Cerebellar nuclear complex (tissue), 1 donor: ENCODE measurements around the gene LCE1F.

Experiments
- DNase-seq, 2 experiments: peaks; one replicate each; lab custom pipeline; 2025; lab: John Stamatoyannopoulos, UW

The LCE1F gene, protein sequence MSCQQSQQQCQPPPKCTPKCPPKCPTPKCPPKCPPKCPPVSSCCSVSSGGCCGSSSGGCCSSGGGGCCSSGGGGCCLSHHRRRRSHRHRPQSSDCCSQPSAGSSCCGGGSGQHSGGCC

DNA sequence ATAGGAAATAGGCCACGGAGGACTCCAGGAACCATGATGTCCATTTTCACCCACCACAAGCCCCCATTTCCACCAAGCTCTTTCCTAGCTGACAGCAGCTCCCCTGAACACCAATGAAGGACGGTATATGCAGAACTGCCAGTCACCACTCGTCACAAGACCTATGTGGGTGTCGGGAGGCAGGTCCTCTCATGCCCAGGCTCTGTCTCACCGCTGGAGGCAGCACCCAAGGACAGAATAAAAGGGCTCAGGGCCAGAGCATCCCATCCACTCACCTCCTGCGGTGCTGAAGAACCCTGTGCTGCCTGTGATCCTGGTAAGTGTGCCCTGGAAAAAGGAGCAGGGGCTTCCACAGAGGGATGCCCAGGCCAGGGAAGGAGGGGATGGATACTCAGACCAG, at the start of gene LCE1F:
Gene LCE1F, plus strand, starts transcription at position 266 of the 400 bp plus-strand sequence. CDS start 1,232 bp downstream, outside the sequence.
- DNase-seq = no peak

DNA sequence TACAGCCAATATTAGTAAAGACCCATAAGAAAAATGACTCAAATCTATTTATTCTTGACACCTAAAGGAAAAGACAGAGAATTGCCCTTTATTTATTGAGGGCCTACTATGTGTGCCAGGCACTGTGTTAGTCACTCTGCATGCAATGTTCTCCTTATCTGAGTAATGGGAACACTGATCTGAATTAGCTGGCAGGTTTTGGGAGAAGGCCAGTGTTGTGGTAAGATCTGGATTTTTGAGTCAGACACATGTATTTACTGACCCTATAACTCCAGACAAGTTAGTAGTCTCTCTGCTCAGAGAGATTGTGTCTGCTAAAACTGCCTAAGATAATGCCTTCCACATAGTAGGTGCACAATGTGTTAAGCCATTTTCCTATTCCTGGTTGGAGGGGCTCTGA, 49.7 kb upstream of the LCE1F start:
- no peak for DNase-seq

DNA sequence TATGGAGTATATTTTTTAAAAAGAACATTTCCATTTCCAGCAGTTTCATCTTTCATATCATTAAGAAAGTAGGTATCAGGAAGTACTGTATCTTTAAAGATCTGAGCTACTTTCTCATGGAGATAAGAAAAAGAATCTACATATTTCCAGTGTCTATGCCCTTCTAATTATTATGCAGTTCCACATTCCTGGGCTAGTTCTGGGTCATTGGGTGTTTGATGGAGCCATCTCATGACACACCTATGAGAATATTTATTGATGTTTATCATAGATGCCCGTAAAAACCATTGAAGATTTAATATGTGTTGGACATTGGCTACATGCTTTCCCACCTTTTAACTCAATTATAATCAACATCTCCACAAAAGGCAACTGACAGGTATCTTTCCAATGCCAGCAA, 46.0 kb upstream of the LCE1F start:
- DNase-seq = no peak

DNA sequence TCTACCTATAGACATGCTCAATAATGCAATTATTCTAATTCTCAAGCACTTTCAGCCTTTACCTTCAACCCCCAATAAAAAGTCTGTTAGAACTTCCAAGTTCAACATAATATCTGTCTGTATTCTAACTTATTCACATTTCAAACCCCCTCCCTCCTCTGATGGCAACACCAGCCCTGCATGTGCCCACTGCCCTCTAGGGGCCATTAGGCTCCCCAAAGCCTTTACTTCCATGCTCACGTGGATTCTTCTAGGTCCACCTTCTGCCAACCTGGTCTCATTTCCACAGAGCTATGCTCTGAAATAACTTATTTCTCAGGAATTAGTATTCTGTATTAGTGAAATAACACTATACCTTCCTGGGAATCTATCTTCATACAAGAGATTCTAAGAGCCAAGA, 39.3 kb upstream of the LCE1F start:
- DNase-seq = no peak

DNA sequence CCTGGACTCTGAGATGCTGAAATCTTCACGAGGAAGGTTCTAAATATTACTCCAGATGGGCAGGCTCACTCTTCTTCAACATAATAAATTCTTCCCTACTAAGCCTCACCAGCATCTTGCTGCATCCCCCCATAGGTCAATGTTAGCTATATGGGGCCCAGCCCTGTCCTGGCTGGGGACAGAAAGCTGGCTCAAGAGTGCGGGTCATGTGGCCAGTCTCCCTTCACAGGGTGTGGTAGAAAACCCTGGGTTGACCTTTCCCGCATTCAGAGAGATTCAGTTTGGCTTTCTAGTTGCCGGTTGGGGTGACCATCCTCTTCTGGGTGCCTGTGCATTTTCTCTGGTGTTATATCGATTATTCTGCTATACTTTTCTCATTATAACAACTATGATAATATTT, 36.9 kb upstream of the LCE1F start:
- no peak for DNase-seq

DNA sequence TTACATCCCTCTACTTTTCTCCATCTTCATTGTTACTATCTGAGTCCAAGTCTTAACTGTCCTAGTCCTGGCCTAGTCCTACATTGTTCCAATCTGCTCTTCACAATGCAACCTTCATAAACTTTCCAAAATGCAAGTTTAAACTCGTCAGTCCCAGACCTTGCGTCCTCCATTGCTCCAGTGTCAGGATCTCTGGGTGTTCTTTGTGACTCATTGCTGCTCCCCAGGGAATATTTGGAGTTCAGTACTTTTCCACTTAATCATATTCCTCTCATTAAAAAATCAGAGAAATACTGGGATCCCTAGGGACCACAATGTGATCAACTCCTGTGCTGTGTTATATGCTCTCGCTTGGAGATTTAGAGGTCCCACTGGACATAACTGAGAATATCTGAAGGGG, 35.1 kb upstream of the LCE1F start:
- DNase-seq = no peak

DNA sequence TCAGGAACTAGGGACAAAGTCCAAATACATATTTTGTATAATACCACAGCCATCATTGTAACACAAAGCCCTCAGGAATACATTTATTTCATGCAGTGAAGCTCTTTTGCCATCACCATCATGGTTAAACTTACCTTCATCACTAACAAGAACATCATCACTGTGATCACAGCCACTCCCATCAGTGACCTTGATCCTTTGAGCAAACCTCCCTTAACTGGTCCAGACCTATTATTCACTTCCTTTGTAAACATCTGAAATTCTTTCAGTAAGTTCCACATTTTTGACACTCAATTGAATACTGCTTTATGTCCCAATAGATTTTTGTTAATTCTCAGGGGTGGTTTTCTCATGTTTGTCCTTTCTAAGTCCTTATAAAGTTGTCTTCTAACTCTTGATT, 33.3 kb upstream of the LCE1F start:
- no peak for DNase-seq

DNA sequence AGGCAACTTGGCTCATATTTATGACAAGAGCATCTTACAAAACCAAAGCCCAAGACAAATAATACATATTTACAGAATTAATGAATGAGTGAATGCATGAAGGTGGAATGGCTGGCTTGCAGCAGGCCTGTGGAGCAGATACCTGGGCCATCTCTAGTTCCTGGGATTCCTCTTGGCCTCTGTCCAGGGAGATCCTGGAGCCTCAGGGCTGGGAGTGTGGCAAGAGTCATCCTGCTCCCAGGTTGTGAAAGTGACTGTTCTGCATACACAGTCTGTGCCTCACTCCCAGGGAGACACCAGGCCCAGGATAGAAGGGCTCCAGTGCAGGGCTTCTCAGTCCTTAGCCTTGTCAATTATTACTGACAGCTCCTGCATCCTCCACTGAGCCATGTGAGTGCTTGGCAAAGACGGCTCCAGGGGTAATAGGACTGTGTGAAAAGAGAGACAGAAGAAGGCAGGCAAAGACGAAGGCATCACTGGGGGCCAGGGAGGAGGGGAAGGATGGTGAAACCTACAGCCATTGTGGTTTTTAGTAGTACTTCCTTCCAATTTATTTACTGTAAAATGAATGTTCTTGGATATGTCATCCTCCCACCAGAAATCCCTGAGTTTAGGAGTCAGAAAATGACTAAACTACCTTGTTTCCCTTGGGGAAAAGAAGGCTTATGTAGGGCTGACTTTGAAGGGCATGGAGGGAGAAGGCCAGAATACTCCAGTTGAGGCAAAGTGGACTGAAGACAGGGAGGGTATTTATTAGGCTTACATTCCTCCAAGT, 31.4 kb upstream of the LCE1F start:
- DNase-seq = no peak

DNA sequence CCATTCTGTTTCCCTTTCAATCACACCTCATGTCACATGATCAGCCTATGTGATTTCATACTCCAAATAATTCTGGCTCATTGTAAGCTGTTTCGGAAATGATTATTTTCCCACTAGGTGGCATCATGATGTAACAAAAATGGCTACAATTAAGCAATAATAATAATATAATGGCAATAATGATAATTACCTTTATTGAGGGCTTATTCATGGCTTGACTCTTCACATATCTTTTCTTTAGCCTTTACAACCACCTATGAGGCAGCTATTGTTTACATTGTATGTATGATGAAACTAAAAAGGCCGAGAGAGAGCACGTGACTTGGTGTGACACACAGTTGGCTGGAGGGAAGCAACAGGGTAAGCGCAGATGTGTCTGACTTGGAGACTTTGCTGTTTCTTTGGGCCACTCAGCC, 29.6 kb upstream of the LCE1F start:
- no peak for DNase-seq

DNA sequence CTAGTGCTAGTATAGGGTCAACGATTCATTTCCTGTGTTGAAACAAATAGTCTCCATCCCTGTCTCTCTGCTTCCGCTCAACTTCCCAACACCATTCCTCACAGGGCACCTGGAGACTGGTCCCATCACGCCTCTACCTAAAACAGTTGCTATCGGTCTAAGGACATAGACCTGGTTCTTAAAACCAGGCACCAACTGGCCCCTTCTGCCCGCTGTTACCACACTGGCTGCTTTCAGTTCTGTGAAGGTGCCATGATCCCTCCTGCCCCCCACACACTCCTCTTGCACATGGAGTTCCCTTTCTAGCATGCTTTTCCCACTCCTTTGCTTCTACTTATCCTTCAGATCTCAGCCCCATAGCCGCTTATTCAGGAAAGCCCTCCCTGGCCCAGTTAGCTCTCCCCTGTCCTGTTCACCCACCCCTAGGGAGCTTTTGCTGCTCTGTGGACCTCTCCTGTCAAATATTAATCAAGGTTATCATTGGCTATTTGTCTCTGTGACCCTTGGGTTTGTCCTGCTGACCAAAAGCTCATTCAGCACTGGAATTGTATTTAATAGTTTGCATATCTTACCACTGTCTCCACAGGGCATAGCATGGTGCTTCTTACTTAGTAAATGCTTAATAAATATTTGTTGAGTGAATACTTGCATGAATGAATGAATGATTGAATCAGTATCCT, 29.0 kb upstream of the LCE1F start:
- no peak for DNase-seq

DNA sequence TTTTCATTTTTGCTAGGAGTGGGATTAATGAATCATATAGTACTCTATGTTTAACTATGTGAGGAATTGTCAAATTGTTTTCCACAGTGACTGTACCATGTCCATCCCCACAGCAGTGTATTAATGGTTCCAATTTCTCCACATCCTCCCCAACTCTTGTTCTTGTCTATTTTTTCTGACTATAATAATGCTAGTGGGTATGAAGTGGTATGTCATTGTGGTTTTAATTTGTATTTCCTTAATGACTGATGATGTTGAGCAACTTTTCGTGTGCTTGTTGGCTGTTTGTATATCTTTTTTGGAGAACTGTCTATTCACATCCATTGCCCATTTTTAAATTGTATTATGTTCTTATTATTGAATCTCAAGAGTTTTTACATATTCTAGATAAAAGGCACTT, 27.1 kb upstream of the LCE1F start:
- DNase-seq = no peak

DNA sequence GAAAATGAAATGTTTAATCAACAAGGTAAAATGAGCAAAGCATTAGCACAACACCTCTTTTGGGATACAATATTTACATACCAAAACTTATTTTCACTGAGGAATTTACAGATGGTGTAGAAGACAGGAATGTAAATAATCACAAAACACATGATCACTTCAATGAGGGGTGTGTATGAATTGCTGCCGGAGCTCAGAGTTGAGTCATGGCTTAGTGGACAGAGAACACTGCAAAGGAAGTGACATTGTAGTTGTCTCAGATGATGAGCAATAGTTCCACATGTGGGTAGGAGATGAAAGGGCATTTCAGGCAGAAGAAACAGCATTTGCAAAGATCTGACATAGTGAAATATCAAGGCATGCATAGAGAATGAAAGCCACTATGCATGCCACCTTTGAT, 22.7 kb upstream of the LCE1F start:
- no peak for DNase-seq

DNA sequence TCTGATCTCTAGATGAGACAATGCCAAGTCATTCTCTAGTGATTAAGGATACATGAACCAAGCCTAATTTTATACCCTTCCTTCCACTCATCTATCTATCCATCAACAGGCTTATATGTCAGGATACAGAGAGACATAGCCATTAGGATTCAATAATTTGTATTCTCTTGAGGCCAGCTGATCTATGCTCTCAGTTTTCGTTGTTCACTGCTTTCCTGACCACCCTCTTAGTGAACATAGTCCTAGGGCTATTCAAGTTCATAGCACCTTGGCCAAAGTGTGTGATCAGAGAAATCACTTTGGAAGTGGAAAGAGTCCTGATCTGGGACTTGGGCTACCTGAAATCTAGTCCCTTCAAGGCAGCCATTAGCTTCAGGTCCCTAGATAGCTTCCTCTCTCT, 21.4 kb upstream of the LCE1F start:
- DNase-seq = no peak

DNA sequence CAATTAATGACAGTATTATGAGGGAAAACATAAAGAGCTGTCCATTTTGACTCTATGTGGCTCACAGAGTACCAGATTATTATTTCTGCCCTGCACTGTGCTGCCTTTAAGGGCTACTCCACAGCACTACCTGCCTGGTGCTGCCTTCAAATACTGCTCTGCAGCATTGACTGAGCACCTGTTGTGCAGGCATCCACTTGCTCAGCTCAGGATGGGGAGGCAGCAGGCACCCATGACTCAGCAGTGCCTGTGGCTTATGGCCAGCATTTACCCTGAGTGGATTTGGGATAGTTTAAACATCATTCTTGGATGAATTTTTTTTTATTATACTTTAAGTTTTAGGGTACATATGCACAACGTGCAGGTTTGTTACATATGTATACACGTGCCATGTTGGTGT, 18.1 kb upstream of the LCE1F start:
- no peak for DNase-seq

DNA sequence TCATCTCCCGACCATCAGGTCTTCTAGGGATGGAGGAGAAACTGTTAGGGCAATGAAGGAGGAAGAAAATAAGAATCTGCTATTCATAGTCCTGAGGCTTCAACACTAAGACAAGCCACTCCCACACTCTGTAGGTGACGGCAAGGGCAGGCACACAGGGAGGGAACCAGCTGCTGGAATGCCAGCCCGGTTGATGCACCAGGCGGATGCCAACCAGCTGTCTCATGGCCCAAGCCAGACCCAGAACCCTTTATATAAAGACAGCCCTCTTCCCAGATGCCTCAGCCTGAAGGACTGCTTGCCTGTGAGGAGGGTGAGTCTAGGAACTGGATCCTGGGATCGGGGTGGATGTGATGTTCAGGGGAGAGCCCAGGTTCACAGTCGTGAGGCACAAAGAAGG, 17.2 kb upstream of the LCE1F start, which contains the start of gene KPRP:
Gene KPRP, plus strand, starts transcription at position 279 of the 400 bp plus-strand sequence. CDS start 1,564 bp downstream, outside the sequence.
- DNase-seq = no peak

DNA sequence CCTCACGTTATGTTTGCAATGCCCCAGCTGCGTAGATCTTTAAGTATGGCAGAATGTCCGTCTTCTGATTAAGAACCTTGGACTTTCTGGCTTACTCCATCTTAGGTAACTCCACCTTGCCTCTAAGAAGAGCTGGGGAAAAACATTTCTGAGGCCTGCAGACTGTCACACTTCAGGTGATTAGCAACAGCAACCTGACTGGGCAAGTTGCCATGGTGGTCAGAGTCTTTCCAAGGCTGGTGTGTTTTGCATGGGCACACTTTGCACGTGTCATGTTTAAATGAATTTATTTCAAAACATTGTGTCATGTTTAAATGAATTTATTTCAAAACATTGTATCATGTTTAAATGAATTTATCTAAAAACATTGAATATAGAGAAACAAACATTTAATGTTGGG, 16.3 kb upstream of the LCE1F start:
- no peak for DNase-seq

DNA sequence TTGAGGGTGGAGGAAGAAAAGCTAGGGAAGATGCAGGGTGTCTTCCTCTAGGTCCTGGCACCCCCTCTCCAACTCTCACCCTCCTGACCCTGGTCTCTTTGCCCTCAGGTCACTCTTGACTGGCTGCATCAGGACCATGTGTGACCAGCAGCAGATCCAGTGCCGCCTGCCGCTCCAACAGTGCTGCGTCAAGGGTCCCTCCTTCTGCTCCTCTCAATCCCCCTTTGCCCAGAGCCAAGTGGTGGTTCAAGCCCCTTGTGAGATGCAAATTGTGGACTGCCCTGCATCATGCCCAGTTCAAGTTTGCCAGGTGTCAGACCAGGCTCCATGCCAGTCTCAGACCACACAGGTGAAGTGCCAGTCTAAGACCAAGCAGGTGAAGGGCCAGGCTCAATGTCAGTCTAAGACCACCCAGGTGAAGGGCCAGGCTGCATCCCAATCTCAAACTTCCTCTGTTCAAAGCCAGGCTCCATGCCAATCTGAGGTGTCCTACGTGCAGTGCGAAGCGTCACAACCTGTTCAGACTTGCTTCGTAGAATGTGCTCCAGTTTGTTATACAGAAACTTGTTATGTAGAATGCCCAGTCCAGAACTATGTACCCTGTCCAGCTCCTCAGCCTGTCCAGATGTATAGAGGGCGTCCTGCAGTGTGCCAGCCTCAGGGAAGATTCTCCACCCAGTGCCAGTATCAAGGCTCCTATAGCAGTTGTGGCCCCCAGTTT, 15.3 kb upstream of the LCE1F start:
- DNase-seq = no peak

DNA sequence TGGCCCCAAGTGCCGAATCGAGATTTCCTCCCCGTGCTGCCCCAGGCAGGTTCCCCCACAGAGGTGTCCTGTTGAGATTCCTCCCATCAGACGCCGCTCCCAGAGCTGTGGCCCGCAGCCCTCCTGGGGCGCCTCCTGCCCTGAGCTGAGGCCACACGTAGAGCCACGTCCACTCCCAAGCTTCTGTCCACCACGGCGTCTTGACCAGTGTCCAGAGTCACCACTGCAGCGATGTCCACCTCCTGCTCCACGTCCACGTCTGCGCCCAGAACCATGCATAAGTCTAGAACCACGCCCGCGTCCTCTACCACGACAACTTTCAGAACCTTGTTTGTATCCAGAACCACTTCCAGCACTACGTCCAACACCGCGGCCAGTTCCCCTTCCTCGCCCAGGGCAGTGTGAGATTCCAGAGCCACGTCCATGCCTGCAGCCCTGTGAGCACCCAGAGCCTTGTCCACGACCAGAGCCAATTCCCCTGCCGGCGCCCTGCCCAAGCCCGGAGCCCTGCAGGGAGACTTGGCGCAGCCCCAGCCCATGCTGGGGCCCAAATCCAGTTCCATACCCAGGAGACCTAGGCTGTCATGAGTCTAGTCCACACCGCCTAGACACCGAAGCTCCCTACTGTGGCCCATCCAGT, 14.3 kb upstream of the LCE1F start:
- no peak for DNase-seq

DNA sequence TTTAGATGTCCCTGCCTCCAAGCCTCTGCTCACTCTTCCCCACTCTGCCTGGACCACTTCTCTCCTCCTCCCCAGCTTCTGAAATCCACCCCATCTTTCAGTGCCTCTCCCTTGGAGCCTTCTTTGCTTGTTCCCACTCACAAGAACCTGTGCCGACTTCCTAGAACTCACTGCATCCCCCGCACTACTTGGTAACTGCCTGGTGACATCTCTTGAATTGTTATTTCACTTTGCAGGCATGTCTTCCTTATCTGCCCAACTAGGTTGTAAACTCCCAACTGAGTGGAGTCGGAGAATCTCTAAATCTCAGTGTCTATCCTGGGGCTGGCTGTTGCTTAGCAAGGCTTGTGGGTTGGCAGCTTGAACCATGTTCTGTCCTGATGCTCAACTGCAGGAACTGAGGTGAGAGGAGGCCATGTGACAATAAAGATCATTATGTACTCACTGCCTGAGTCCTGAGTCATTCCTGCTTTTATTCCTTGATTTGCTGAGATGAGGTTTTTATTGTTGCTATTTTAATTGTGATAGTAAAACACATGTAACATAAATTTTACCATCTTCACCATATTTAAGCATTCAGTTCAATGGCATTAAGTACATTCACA, 13.2 kb upstream of the LCE1F start:
- DNase-seq = no peak

DNA sequence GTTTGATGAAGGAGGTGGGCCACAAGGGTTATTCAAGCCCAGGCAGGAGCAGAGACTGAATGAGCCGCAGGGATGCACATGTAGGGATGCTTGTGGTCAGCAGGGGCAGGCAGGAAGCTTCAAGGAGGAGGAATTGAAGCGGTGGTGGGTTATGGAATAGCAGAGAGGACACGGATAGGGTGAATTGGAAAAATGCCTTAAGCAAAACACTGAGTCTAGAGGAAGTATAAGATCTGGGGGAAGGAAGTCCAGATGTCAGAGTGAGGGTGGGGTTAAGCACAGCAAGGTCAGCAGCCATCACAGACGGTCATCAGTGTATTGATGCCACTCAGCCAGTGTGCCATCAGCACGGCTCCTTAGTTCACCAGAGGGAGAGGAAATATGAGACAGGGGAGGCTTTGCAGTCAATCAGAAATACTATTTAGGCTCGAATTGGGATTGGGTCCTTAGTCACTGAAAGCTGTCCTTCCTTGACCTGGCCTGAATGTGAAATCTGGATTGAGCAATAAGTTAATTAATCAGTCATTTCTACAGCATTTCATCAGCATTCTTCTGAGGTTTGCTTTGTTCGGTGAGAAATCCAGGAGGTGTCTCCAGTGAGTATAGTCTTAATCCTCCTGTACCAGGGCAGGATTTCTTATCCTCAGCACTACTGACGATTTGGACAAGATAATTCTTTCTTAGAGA, 6.0 kb upstream of the LCE1F start:
- DNase-seq = no peak

DNA sequence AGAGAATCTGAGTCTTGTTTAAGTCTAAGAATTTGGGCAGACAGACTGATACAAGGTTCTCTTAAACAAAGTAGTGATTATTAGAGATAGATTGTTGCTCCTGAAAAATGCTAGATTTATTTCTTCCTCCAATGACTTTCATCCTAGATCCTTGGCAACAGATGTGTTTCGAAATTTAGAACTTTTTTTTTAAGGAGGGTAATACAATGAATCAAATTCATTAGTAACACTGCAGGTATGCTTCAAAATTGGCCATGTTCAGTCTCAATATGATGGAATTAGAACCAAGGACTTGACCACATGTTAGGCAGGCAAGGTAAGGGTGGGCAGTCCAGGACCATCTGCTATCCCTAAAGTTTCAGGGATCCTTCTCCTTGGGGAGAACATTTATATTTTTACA, 4.5 kb upstream of the LCE1F start:
- no peak for DNase-seq
